Limb (tissue), 2 donors: ENCODE measurements around the gene CGREF1.

Source experiments
- DNase-seq, 2 donors: peaks; one replicate each; pipeline ENCODE4 v3.0.0-alpha.2; 2016; ENCODE audit errors: extremely low spot score in 2 of 2

The CGREF1 gene

GRCh38 chr2:27074738-27075565 is 44.0 kb downstream of the CGREF1 start:
- no peak for DNase-seq

GRCh38 chr2:27073782-27074181 is 45.1 kb downstream of the CGREF1 start:
- DNase-seq: no peak

- peak in 1 of 2 donors; percentile 51 for DNase-seq
Observed at GRCh38 chr2:27072920-27073319, 46.0 kb downstream of the CGREF1 start.

GRCh38 chr2:27071990-27072830 is 46.7 kb downstream of the CGREF1 start:
- peak; percentile 80 to 92 for DNase-seq

- peak; percentile 92 to 96 for DNase-seq
Observed at GRCh38 chr2:27071277-27071989, 47.5 kb downstream of the CGREF1 start, which contains the start of gene OST4. TSS of gene OST4 (minus strand) at chr2:27071654.

GRCh38 chr2:27070653-27071276 is 48.2 kb downstream of the CGREF1 start:
- no peak for DNase-seq

- no peak for DNase-seq
Observed at GRCh38 chr2:27069961-27070618, 48.8 kb downstream of the CGREF1 start.

- DNase-seq: no peak
Observed at GRCh38 chr2:27069436-27069835, 49.5 kb downstream of the CGREF1 start.

GRCh38 chr2:27067385-27067784 is 51.5 kb downstream of the CGREF1 start:
- no peak for DNase-seq

GRCh38 chr2:27065128-27065527 is 53.8 kb downstream of the CGREF1 start:
- DNase-seq: no peak

- no peak for DNase-seq
Observed at GRCh38 chr2:27060323-27060722, 58.6 kb downstream of the CGREF1 start.

- no peak for DNase-seq
Observed at GRCh38 chr2:27059141-27059820, 59.6 kb downstream of the CGREF1 start.

- DNase-seq: no peak
Observed at GRCh38 chr2:27058210-27058609, 60.7 kb downstream of the CGREF1 start.

GRCh38 chr2:27057184-27057583 is 61.7 kb downstream of the CGREF1 start:
- DNase-seq: no peak

- DNase-seq: no peak
Observed at GRCh38 chr2:27054721-27055120, 64.2 kb downstream of the CGREF1 start.

- DNase-seq: no peak
Observed at GRCh38 chr2:27053776-27054175, 65.2 kb downstream of the CGREF1 start.

- DNase-seq: no peak
Observed at GRCh38 chr2:27053321-27053720, 65.6 kb downstream of the CGREF1 start.

- DNase-seq: no peak
Observed at GRCh38 chr2:27051902-27052645, 66.9 kb downstream of the CGREF1 start.
